ENCODE data around the gene BLACAT1. TPM values are rescaled to one million over a fixed set of nuclear protein-coding genes. Genes with fewer than 3 reads are reported as not detected.

The BLACAT1 gene
- polyA plus RNA-seq, 1 of the 3 experiments (the other 2 are of a cell fraction): not detected

DNA sequence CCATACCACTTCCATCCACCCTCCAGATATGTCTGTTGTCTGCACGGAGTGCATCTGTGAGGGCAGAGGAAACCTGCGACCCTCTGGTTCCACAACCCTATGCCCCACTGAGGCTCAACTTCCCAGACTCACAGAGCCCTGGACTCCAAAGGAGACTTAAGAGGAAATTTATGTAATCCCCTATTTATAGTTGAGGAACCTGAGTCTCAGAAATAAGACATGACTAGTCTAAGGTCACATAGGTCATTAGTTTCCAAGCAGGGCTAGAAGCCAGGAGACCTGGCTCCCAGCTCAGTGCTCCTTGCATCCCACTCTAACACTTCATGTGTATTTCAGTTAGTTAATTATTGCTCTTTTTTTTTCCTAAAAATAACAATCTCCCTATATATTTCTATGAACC, 18.3 kb downstream of the BLACAT1 start (continued):
- TF ChIP-seq USF2 (IDR thresholded peaks at IDR 0.05; ENCODE audit: borderline replicate concordance, low read depth, low read length) (no peak), MXI1 (IDR thresholded peaks at IDR 0.05; ENCODE audit: low read depth, low read length) (no peak)

GRCh38 chr1:205436776-205437410, 19.0 kb downstream of the BLACAT1 start:
- Histone ChIP-seq H3K9me2 (no peaks in the 10 kb centered on the region), H3K27me3 (ENCODE audit: insufficient read depth) (peaks cover 45% of the 10 kb centered on the region; the same call in 1 of the 2 replicates), H4K20me1 (ENCODE audit: insufficient read depth) (no peaks in the 10 kb centered on the region), H3K4me1 (ENCODE audit: control insufficient read depth in 1 of 2, insufficient read depth in 2 of 2, low read depth in 1 of 2, low read length in 1 of 2) (peaks cover 0 to 3% of the 10 kb centered on the region in 2 experiments; a peak in 1 of 4 replicates), H2AFZ (ENCODE audit: low read depth) (no peak overlapping the region), H3K36me3 (replicated peaks in 1 of 2; ENCODE audit: control insufficient read depth in 1 of 2, insufficient read depth in 2 of 2, low read length in 1 of 2) (no peaks in the 10 kb centered on the region), H3K9ac (no peak overlapping the region), H3F3A (replicated peaks; ENCODE audit: insufficient read depth) (no peaks in the 10 kb centered on the region), H3K27ac (ENCODE audit: low read depth in 2 of 2, low read length in 1 of 2) (no peak overlapping the region), H3K4me3 (ENCODE audit: low read depth in 2 of 2, low read length in 1 of 2) (no peak overlapping the region), H3K79me2 (ENCODE audit: insufficient read depth) (no peaks in the 10 kb centered on the region), H3K4me2 (no peak overlapping the region), H3K9me3 (no peaks in the 10 kb centered on the region)
- DNase-seq: no peak
- ChIA-PET POLR2A (no interaction called here), CTCF (interaction anchor here (0.6 to 2.1 kb wide), 5 partner anchors 11 to 765 kb away, joined by 3 to 8 read pairs (median 3); no protein-coding TSS in a partner anchor)
- 81% methylated on average over 5 of the region's 5 CpGs for WGBS (ENCODE audit: low lambda C conversion rate)
- no peak for TF ChIP-seq USF2 (IDR thresholded peaks at IDR 0.05; ENCODE audit: borderline replicate concordance, low read depth, low read length)
- TF ChIP-seq, protein P1, sequence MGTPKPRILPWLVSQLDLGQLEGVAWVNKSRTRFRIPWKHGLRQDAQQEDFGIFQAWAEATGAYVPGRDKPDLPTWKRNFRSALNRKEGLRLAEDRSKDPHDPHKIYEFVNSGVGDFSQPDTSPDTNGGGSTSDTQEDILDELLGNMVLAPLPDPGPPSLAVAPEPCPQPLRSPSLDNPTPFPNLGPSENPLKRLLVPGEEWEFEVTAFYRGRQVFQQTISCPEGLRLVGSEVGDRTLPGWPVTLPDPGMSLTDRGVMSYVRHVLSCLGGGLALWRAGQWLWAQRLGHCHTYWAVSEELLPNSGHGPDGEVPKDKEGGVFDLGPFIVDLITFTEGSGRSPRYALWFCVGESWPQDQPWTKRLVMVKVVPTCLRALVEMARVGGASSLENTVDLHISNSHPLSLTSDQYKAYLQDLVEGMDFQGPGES (IDR thresholded peaks at IDR 0.05; ENCODE audit: low read depth, low read length): no peak
- TF ChIP-seq, protein P2, sequence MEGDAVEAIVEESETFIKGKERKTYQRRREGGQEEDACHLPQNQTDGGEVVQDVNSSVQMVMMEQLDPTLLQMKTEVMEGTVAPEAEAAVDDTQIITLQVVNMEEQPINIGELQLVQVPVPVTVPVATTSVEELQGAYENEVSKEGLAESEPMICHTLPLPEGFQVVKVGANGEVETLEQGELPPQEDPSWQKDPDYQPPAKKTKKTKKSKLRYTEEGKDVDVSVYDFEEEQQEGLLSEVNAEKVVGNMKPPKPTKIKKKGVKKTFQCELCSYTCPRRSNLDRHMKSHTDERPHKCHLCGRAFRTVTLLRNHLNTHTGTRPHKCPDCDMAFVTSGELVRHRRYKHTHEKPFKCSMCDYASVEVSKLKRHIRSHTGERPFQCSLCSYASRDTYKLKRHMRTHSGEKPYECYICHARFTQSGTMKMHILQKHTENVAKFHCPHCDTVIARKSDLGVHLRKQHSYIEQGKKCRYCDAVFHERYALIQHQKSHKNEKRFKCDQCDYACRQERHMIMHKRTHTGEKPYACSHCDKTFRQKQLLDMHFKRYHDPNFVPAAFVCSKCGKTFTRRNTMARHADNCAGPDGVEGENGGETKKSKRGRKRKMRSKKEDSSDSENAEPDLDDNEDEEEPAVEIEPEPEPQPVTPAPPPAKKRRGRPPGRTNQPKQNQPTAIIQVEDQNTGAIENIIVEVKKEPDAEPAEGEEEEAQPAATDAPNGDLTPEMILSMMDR (IDR thresholded peaks at IDR 0.05): no peak
- no peak for TF ChIP-seq RCOR1 (IDR thresholded peaks at IDR 0.05; ENCODE audit: low read length)
- no peak for TF ChIP-seq EP300 (IDR thresholded peaks at IDR 0.05; ENCODE audit: borderline replicate concordance in 1 of 2, low read depth in 1 of 2, low read length in 1 of 2)
- no peak for TF ChIP-seq USF1 (IDR thresholded peaks at IDR 0.05; ENCODE audit: borderline replicate concordance, low read depth)
- TF ChIP-seq SMC3 (IDR thresholded peaks at IDR 0.05; ENCODE audit: low read depth, low read length): no peak
- no peak for TF ChIP-seq MEF2A (IDR thresholded peaks at IDR 0.05; ENCODE audit: borderline replicate concordance, low read depth)
- TF ChIP-seq REST (IDR thresholded peaks at IDR 0.05; ENCODE audit: low read depth, low read length): no peak
- no peak for TF ChIP-seq POLR2AphosphoS5 (IDR thresholded peaks at IDR 0.05; ENCODE audit: low read depth, low read length)
- no peak for TF ChIP-seq TCF12 (IDR thresholded peaks at IDR 0.05)
- no peak for TF ChIP-seq YY1 (IDR thresholded peaks at IDR 0.05; ENCODE audit: low read depth)
